BJ (cell line): ENCODE data around the gene SPATA2L. TPM values are rescaled to one million over a fixed set of nuclear protein-coding genes. Genes with fewer than 3 reads are reported as not detected.

Source experiments
- CTCF ChIA-PET: fragments of 350-600 bp; formaldehyde crosslinking; extraction: SDS; loops from one replicate; lab custom pipeline; 2021; ENCODE audit warnings: antibody characterized with exemption, inconsistent platforms; lab: Yijun Ruan, JAX
- POLR2A ChIA-PET: fragments of 300-600 bp; sonication (Branson Sonifier 250); formaldehyde crosslinking; extraction: SDS; loops from one replicate; lab custom pipeline; 2021; ENCODE audit warnings: antibody characterized with exemption; lab: Charles Lee
- DNase-seq: peaks from one replicate; pipeline ENCODE4 v3.0.0-alpha.2; 2011; ENCODE audit warnings: low read depth
- H3K27me3 ChIP-seq: 2 replicates; pipeline ENCODE4 v1.6.0; 2011; ENCODE audit warnings: low read length; ENCODE audit not compliant: control insufficient read depth, insufficient read depth
- H3K36me3 ChIP-seq: 2 replicates; pipeline ENCODE4 v1.5.1; 2011; ENCODE audit warnings: low read length; ENCODE audit not compliant: control insufficient read depth, insufficient read depth
- H3K4me3 ChIP-seq: 2 replicates; pipeline ENCODE4 v1.5.1; 2011; ENCODE audit warnings: low read depth, mild to moderate bottlenecking, control low read depth, low read length
- polyA plus RNA-seq: library from polyadenylated mRNA; depleted of rRNA; stranded (reverse); fragments of >200 nt; gene quantifications from 2 replicates; pipeline ENCODE4 v1.2.3, GENCODE V29; 2011
- TF ChIP-seq, protein P1 (sequence below): IDR thresholded peaks from 2 replicates; pipeline ENCODE4 v1.5.1; 2011; ENCODE audit warnings: low read depth, mild to moderate bottlenecking, control low read depth, inconsistent platforms, low read length, moderate library complexity; ENCODE audit not compliant: insufficient read depth

Gene SPATA2L
- polyA plus RNA-seq, 1 experiment: 5.3 TPM

DNA sequence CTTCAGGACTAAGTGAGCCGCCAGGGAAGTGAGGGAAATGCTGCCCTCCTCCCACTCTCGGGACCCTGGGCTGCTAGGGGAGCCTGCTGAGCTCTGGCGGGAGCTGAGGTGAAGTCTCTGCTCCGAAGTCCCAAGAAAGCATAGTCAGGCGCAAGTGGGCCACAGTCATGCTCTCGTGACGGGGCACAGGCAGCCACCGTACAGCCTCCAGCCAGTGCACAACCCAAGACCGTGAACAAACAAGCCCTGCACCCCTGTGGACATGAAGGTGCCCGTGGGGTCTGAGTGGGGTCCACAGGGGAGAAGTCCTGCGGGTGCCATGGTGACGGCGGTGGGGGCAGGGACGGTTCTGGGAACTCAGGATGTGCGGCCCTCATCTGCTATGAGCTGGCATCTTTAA lies 44.5 kb upstream of the SPATA2L start:
- no peak for DNase-seq
- TF ChIP-seq, protein P1, sequence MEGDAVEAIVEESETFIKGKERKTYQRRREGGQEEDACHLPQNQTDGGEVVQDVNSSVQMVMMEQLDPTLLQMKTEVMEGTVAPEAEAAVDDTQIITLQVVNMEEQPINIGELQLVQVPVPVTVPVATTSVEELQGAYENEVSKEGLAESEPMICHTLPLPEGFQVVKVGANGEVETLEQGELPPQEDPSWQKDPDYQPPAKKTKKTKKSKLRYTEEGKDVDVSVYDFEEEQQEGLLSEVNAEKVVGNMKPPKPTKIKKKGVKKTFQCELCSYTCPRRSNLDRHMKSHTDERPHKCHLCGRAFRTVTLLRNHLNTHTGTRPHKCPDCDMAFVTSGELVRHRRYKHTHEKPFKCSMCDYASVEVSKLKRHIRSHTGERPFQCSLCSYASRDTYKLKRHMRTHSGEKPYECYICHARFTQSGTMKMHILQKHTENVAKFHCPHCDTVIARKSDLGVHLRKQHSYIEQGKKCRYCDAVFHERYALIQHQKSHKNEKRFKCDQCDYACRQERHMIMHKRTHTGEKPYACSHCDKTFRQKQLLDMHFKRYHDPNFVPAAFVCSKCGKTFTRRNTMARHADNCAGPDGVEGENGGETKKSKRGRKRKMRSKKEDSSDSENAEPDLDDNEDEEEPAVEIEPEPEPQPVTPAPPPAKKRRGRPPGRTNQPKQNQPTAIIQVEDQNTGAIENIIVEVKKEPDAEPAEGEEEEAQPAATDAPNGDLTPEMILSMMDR: no peak
- POLR2A ChIA-PET: no interaction called here
- H3K36me3 ChIP-seq: peaks cover 1% of the 10 kb centered on the region
- no peak overlapping the region for H3K4me3 ChIP-seq
- CTCF ChIA-PET: interaction anchor here (1.1 to 2.2 kb wide), 2 partner anchors 30 to 115 kb away, joined by 5 to 9 read pairs; no protein-coding TSS in a partner anchor
- no peaks in the 10 kb centered on the region for H3K27me3 ChIP-seq

DNA sequence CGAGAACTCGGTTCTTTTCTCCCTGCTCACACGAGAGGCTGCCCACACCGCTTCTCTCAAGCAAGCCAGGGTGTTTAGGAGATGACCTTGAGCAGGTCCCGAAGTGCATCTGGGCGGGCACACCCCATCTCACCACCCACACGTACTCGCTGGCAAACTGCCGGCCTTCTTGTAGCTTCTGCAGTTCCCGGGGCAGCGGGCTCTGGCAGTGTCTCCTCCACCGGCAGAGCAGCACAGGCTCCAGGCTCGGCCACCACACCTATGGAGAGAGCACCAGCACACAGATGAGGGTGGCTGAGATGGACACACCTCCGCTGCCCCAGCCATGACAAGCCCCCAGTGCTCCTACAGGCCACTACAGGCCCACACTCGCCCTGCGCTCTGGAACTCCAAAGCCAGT lies 43.3 kb upstream of the SPATA2L start:
- Histone ChIP-seq H3K36me3 (peaks cover 1% of the 10 kb centered on the region), H3K4me3 (no peak overlapping the region), H3K27me3 (no peaks in the 10 kb centered on the region)
- no peak for DNase-seq
- TF ChIP-seq, protein P1: no peak
- ChIA-PET CTCF (no interaction called here), POLR2A (no interaction called here)

DNA sequence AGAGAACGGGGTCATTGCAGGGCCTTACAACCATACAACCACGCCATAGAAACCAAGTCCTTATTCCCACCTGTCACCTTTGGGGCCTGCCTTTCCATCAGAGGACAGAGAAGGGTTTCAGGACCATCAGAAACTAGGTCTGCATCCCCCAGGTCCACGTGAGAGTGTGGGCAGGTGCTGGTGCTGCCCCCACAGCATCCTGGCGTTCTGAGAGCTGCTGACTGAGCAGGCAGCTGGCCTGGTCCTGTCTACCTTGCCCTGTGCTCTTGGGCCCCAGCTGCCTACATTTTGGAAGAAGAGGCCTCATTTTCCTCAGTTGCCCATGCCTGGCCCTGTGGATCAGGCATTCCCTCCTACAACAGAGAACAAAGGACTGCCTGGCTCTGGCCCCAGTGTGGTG lies 41.4 kb upstream of the SPATA2L start:
- no peak overlapping the region for H3K4me3 ChIP-seq
- TF ChIP-seq, protein P1: no peak
- H3K27me3 ChIP-seq: no peaks in the 10 kb centered on the region
- ChIA-PET CTCF (no interaction called here), POLR2A (interaction anchor here (0.5 kb wide), 1 partner anchor 164 kb away, joined by 3 read pairs; no protein-coding TSS in a partner anchor)
- no peak for DNase-seq
- H3K36me3 ChIP-seq: peaks cover 14% of the 10 kb centered on the region

DNA sequence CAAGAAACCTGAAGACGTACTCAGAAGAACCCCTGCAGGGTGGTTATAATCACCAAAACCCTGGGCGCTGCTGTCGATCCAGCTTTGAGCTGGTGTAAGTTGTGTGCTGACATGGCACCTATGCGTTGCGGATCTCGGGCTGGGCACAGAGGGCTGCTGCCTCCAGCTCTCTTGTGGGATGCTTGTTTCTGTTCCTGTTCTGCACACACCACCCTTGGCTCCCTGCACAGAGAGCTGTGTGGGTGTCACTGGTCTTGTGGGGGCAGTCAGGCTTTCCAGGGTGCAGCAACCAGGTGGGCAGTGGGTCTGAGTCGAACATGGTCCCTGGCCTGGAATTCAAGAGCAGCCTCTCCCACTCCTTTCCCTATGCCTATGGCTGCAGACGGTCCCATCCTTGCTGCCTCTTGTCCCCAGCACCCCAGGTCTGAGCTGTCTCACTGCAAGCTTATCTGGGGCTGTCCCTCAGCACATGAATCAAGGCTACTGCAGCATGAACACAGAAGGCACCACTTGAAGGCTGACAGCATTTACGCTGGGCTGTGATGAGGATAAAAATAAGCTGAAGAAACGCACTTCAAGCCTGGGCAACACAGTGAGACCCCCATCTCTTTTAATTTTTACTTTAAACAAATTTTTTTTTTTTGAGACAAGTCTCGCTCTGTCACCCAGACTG lies 40.0 kb upstream of the SPATA2L start:
- Histone ChIP-seq H3K27me3 (no peaks in the 10 kb centered on the region), H3K36me3 (peaks cover 24% of the 10 kb centered on the region), H3K4me3 (no peak overlapping the region)
- TF ChIP-seq, protein P1: no peak
- no peak for DNase-seq
- ChIA-PET CTCF (interaction anchor here (1.6 kb wide), 1 partner anchor 119 kb away, joined by 6 read pairs; no protein-coding TSS in a partner anchor), POLR2A (no interaction called here)

DNA sequence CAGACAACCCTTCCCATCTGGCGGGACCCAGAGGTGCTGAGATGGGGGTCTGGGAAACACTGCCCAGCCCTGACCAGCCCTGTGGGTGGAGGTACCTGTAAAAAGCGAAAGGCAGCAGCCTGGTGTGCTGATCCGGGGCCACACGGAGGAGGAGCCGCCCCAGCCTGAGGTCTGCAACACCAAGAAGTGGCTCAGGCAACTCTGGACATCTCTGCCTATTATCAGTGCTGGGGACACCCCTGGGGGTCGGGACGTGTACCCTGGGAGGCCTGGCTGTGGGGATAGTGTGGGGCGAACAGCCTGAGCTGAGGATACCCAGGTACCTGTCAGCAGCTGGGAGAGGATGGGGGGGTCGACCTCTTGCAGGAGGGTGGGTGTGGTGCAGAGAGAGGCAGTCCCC lies 37.9 kb upstream of the SPATA2L start:
- POLR2A ChIA-PET: no interaction called here
- H3K27me3 ChIP-seq: no peaks in the 10 kb centered on the region
- no peak for DNase-seq
- CTCF ChIA-PET: interaction anchor here (0.7 to 1.0 kb wide), 2 partner anchors 39 to 53 kb away, joined by 3 read pairs; no protein-coding TSS in a partner anchor
- no peak overlapping the region for H3K4me3 ChIP-seq
- TF ChIP-seq, protein P1: no peak
- peaks cover 25% of the 10 kb centered on the region for H3K36me3 ChIP-seq
